SK-N-SH (cell line): ENCODE results near the gene ISOC1. TPM values are rescaled to one million over a fixed set of nuclear protein-coding genes. Genes with fewer than 3 reads are reported as not detected.

Source experiments
- CTCF ChIA-PET: fragments of 300-600, 350-600 bp; formaldehyde crosslinking; extraction: SDS; loops from one replicate; lab custom pipeline; 2021; lab: Yijun Ruan, JAX
- POLR2A ChIA-PET: fragments of 350-600 bp; sonication (Branson Sonifier 250); formaldehyde crosslinking; extraction: SDS; loops from one replicate; lab custom pipeline; 2020; ENCODE audit warnings: antibody characterized with exemption, inconsistent platforms; lab: Yijun Ruan, JAX
- DNase-seq: peaks from one replicate; pipeline ENCODE4 v3.0.0; 2012
- H2AFZ ChIP-seq: fragments of 200-600 bp; sonication (generic); 2 replicates; pipeline ENCODE4 v1.8.1; 2016; ENCODE audit warnings: antibody characterized with exemption, mild to moderate bottlenecking, low read depth
- H3F3A ChIP-seq: fragments of 200-600 bp; sonication (generic); replicated peaks from 2 replicates; pipeline ENCODE3; 2016; ENCODE audit warnings: antibody characterized with exemption, mild to moderate bottlenecking; ENCODE audit not compliant: insufficient read depth
- H3K27ac ChIP-seq, 2 experiments: fragments of 200-500 bp in 1 of 2; fragments of 200-600 bp in 1 of 2; sonication (Bioruptor generic) in 1 of 2; sonication (generic), shearing (Covaris generic) in 1 of 2; 2 replicates each; pipeline versions ENCODE4 v1.5.1 to v1.6.1; 2014 to 2016; ENCODE audit warnings: low read depth in 2 of 2, inconsistent platforms in 1 of 2, low read length in 1 of 2, mild to moderate bottlenecking in 1 of 2, mixed read lengths in 1 of 2
- H3K27me3 ChIP-seq: fragments of 200-600 bp; sonication (generic), shearing (Covaris generic); 2 replicates; pipeline ENCODE4 v1.6.1; 2016; ENCODE audit warnings: mixed run types; ENCODE audit not compliant: insufficient read depth
- H3K36me3 ChIP-seq, 2 experiments: fragments of 200-500 bp in 1 of 2; fragments of 200-600 bp in 1 of 2; sonication (Bioruptor generic) in 1 of 2; sonication (generic) in 1 of 2; replicated peaks in 1 of 2; 2 replicates each; pipeline versions ENCODE3 to v1.5.1; 2014 to 2016; ENCODE audit warnings: low read length in 1 of 2, mild to moderate bottlenecking in 1 of 2; ENCODE audit not compliant: insufficient read depth in 2 of 2, control insufficient read depth in 1 of 2
- H3K4me1 ChIP-seq, 2 experiments: fragments of 200-500 bp in 1 of 2; fragments of 200-600 bp in 1 of 2; sonication (Bioruptor generic) in 1 of 2; sonication (generic), shearing (Covaris generic) in 1 of 2; 2 replicates each; pipeline versions ENCODE4 v1.5.1 to v1.6.1; 2014 to 2016; ENCODE audit warnings: low read depth in 1 of 2, low read length in 1 of 2, mixed run types in 1 of 2; ENCODE audit not compliant: insufficient read depth in 2 of 2, control insufficient read depth in 1 of 2
- H3K4me2 ChIP-seq: fragments of 200-600 bp; sonication (generic), shearing (Covaris generic); 2 replicates; pipeline ENCODE4 v1.6.1; 2017; ENCODE audit warnings: mixed run types
- H3K4me3 ChIP-seq, 2 experiments: fragments of 200-500 bp in 1 of 2; fragments of 200-600 bp in 1 of 2; sonication (Bioruptor generic) in 1 of 2; sonication (generic), shearing (Covaris generic) in 1 of 2; 2 replicates each; pipeline versions ENCODE4 v1.5.1 to v1.8.1; 2014 to 2016; ENCODE audit warnings: low read depth in 2 of 2, inconsistent platforms in 1 of 2, low read length in 1 of 2, mild to moderate bottlenecking in 1 of 2, mixed read lengths in 1 of 2, moderate library complexity in 1 of 2
- H3K79me2 ChIP-seq: fragments of 200-600 bp; sonication (generic); 2 replicates; pipeline ENCODE4 v1.8.1; 2017; ENCODE audit warnings: mild to moderate bottlenecking; ENCODE audit not compliant: insufficient read depth
- H3K9ac ChIP-seq: fragments of 200-600 bp; sonication (generic); 2 replicates; pipeline ENCODE4 v1.6.1; 2017; ENCODE audit warnings: mixed run types
- H3K9me2 ChIP-seq: fragments of 200-600 bp; sonication (generic); 2 replicates; pipeline ENCODE4 v1.6.1; 2017; ENCODE audit warnings: mixed run types
- H3K9me3 ChIP-seq: fragments of 200-600 bp; sonication (generic); 2 replicates; pipeline ENCODE4 v1.6.1; 2017; ENCODE audit warnings: mixed run types, mild to moderate bottlenecking, moderate library complexity
- H4K20me1 ChIP-seq: fragments of 200-600 bp; sonication (generic); 2 replicates; pipeline ENCODE4 v1.6.1; 2017; ENCODE audit warnings: mild to moderate bottlenecking, mixed run types; ENCODE audit not compliant: insufficient read depth
- CHD2 ChIP-seq: fragments of 150-350 bp; IDR thresholded peaks from 2 replicates; pipeline ENCODE4 v1.6.1; 2018; ENCODE audit warnings: low read length; ENCODE audit not compliant: partially characterized antibody
- ELF1 ChIP-seq: IDR thresholded peaks from 2 replicates; pipeline ENCODE4 v1.4.0; 2012
- EZH2phosphoT487 ChIP-seq: fragments of 200-600 bp; sonication (generic); IDR thresholded peaks from 2 replicates; pipeline ENCODE4 v1.6.1; 2017; ENCODE audit warnings: low read depth, mixed run types, mild to moderate bottlenecking, antibody characterized with exemption, moderate library complexity, borderline replicate concordance
- FOSL2 ChIP-seq: IDR thresholded peaks from 2 replicates; pipeline ENCODE4 v1.4.0; 2012; ENCODE audit warnings: low read depth, mild to moderate bottlenecking, moderate library complexity, borderline replicate concordance
- FOXJ3 ChIP-seq: sonication (generic); formaldehyde crosslinking; IDR thresholded peaks from 2 replicates; pipeline ENCODE4 v1.5.1; 2020; ENCODE audit warnings: mild to moderate bottlenecking, missing genetic modification reagents
- GATA2 ChIP-seq: sonication (generic); formaldehyde crosslinking; IDR thresholded peaks from 2 replicates; pipeline ENCODE4 v1.5.0; 2020; ENCODE audit warnings: mild to moderate bottlenecking, missing genetic modification reagents
- POLR2AphosphoS5 ChIP-seq: IDR thresholded peaks from 2 replicates; pipeline ENCODE4 v1.6.1; 2012; ENCODE audit warnings: low read depth, low read length
- RCOR1 ChIP-seq: fragments of 150-350 bp; IDR thresholded peaks from 2 replicates; pipeline ENCODE4 v1.6.1; 2017; ENCODE audit warnings: antibody characterized with exemption, low read length
- SIN3A ChIP-seq: IDR thresholded peaks from 2 replicates; pipeline ENCODE4 v1.6.1; 2012; ENCODE audit warnings: low read depth, mild to moderate bottlenecking, low read length, moderate library complexity, borderline replicate concordance
- SMC3 ChIP-seq: IDR thresholded peaks from 2 replicates; pipeline ENCODE4 v1.6.1; 2012; ENCODE audit warnings: low read depth, low read length, improper control_type of control experiment
- TAF1 ChIP-seq: IDR thresholded peaks from 2 replicates; pipeline ENCODE4 v1.6.1; 2012; ENCODE audit warnings: low read depth, mild to moderate bottlenecking, low read length, moderate library complexity, borderline replicate concordance
- TCF12 ChIP-seq: IDR thresholded peaks from 2 replicates; pipeline ENCODE4 v1.4.0; 2012
- TEAD4 ChIP-seq: IDR thresholded peaks from 2 replicates; pipeline ENCODE4 v1.4.0; 2012; ENCODE audit warnings: mild to moderate bottlenecking, borderline replicate concordance; ENCODE audit not compliant: insufficient read depth
- USF1 ChIP-seq: IDR thresholded peaks from 2 replicates; pipeline ENCODE4 v1.4.0; 2012; ENCODE audit warnings: low read depth, borderline replicate concordance
- USF2 ChIP-seq: fragments of 150-350 bp; IDR thresholded peaks from 2 replicates; pipeline ENCODE4 v1.6.1; 2017; ENCODE audit warnings: antibody characterized with exemption, low read length, low read depth, borderline replicate concordance
- YY1 ChIP-seq: IDR thresholded peaks from 2 replicates; pipeline ENCODE4 v1.4.0; 2012; ENCODE audit warnings: low read depth, mild to moderate bottlenecking
- ZBTB33 ChIP-seq: IDR thresholded peaks from 2 replicates; pipeline ENCODE4 v1.4.0; 2012; ENCODE audit warnings: low read depth, borderline replicate concordance
- WGBS: methylation state at CpG from one replicate; pipeline ENCODE4 v1.1.6; 2017; ENCODE audit warnings: low lambda C conversion rate; 5-methylcytosine and 5-hydroxymethylcytosine counted together
- polyA plus RNA-seq, 3 experiments: library from polyadenylated mRNA; depleted of rRNA; stranded (reverse); fragments of >200 nt; gene quantifications; 2 replicates each; pipeline ENCODE4 v1.2.3, GENCODE V29; 2012
- TF ChIP-seq, protein P1 (sequence below): fragments of 200-600 bp; sonication (generic); IDR thresholded peaks from 2 replicates; pipeline ENCODE4 v1.6.1; 2017; ENCODE audit warnings: antibody characterized with exemption, mild to moderate bottlenecking, moderate library complexity
- TF ChIP-seq, protein P2 (sequence below): IDR thresholded peaks from 2 replicates; pipeline ENCODE4; 2012
- TF ChIP-seq, protein P3 (sequence below): IDR thresholded peaks from 2 replicates; pipeline ENCODE4 v1.4.0; 2012; ENCODE audit warnings: low read depth

The ISOC1 gene
- polyA plus RNA-seq, 1 of the 3 experiments (the other 2 are of a cell fraction), result 20.6 TPM

GRCh38 chr5:129049126-129049799 lies 45.3 kb upstream of the ISOC1 start (continued):
- TF ChIP-seq, protein P1, sequence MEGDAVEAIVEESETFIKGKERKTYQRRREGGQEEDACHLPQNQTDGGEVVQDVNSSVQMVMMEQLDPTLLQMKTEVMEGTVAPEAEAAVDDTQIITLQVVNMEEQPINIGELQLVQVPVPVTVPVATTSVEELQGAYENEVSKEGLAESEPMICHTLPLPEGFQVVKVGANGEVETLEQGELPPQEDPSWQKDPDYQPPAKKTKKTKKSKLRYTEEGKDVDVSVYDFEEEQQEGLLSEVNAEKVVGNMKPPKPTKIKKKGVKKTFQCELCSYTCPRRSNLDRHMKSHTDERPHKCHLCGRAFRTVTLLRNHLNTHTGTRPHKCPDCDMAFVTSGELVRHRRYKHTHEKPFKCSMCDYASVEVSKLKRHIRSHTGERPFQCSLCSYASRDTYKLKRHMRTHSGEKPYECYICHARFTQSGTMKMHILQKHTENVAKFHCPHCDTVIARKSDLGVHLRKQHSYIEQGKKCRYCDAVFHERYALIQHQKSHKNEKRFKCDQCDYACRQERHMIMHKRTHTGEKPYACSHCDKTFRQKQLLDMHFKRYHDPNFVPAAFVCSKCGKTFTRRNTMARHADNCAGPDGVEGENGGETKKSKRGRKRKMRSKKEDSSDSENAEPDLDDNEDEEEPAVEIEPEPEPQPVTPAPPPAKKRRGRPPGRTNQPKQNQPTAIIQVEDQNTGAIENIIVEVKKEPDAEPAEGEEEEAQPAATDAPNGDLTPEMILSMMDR, result no peak
- TF ChIP-seq POLR2AphosphoS5, result no peak
- no peak for TF ChIP-seq GATA2 (CRISPR knock-in tag)
- no peak for TF ChIP-seq FOSL2

DNA sequence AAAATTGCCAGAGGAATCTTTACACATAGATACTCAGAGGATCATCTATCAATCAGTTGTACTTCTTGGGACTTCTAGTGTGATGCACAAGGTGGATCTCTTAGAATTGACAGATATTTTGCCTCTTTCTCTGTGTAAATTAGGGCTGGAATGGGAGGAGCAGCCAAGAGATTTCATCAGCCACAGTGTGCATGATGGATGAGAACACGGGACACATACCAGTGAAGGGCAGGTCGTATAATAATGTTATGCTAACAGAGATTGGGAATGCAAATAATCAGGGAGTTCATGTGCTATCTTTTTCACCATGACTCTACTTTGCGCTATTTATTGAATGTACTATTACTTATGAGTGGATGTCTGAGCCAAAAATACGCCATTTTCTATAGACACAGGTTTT lies 43.3 kb upstream of the ISOC1 start:
- TF ChIP-seq, protein P1, result no peak
- no peak for TF ChIP-seq YY1
- TF ChIP-seq SIN3A, result no peak
- no peak for TF ChIP-seq ELF1
- TF ChIP-seq EZH2phosphoT487, result no peak
- no peak for TF ChIP-seq GATA2 (CRISPR knock-in tag)
- no peak for TF ChIP-seq RCOR1
- TF ChIP-seq TAF1, result no peak
- no peak for TF ChIP-seq TEAD4
- no peak for TF ChIP-seq FOXJ3 (CRISPR knock-in tag)
- TF ChIP-seq, protein P2, sequence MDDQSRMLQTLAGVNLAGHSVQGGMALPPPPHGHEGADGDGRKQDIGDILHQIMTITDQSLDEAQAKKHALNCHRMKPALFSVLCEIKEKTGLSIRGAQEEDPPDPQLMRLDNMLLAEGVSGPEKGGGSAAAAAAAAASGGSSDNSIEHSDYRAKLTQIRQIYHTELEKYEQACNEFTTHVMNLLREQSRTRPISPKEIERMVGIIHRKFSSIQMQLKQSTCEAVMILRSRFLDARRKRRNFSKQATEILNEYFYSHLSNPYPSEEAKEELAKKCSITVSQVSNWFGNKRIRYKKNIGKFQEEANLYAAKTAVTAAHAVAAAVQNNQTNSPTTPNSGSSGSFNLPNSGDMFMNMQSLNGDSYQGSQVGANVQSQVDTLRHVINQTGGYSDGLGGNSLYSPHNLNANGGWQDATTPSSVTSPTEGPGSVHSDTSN, result no peak
- TF ChIP-seq ZBTB33, result no peak
- no peak for TF ChIP-seq SMC3
- TF ChIP-seq CHD2, result no peak
- TF ChIP-seq, protein P3, sequence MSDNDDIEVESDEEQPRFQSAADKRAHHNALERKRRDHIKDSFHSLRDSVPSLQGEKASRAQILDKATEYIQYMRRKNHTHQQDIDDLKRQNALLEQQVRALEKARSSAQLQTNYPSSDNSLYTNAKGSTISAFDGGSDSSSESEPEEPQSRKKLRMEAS, result no peak
- no peak for TF ChIP-seq USF2
- no peak for TF ChIP-seq POLR2AphosphoS5
- TF ChIP-seq USF1, result no peak
- no peak for TF ChIP-seq TCF12
- Histone ChIP-seq H3K27me3 (no peaks in the 10 kb centered on the region), H3K4me2 (no peak overlapping the region), H3K4me1 (peaks cover 0 to 7% of the 10 kb centered on the region in 2 experiments; a peak in 2 of 4 replicates), H4K20me1 (no peaks in the 10 kb centered on the region), H3F3A (no peaks in the 10 kb centered on the region), H3K9me2 (no peaks in the 10 kb centered on the region), H2AFZ (no peak overlapping the region), H3K36me3 (no peaks in the 10 kb centered on the region), H3K27ac (no peak overlapping the region), H3K4me3 (no peak overlapping the region), H3K9ac (no peak overlapping the region), H3K79me2 (no peaks in the 10 kb centered on the region), H3K9me3 (no peaks in the 10 kb centered on the region)
- WGBS, result 57% methylated on average over 4 of the region's 4 CpGs
- POLR2A ChIA-PET, result no interaction called here
- no peak for DNase-seq
- CTCF ChIA-PET, result interaction anchor here (1.0 kb wide), 1 partner anchor 145 kb away, joined by 3 read pairs; no protein-coding TSS in a partner anchor
